ENCODE data around the gene SYNE3.

- TF ChIP-seq CTCF (conservative IDR thresholded peaks at IDR 0.05; ENCODE audit: low read depth, low read length): no peak
- TF ChIP-seq EZH2 (IDR thresholded peaks at IDR 0.05; ENCODE audit: low read length, unreplicated experiment): no peak
Measured at GRCh38 chr14:95486875-95487668, 29.4 kb downstream of the SYNE3 start.
